Activated CD8-positive, alpha-beta memory T cell treated with anti-CD3 and anti-CD28 coated beads, Interleukin-2, amount 10 ng/mL, durations not matched to agents 7 days and 5 days (primary cell): Measurements from ENCODE around the gene SOWAHA. TPM values are rescaled to one million over a fixed set of nuclear protein-coding genes. Genes with fewer than 3 reads are reported as not detected.
A peak's percentile ranks its signal among the peaks of the same experiment; 100 is the strongest.
"Not testable (repeated sequence)": the region's sequence is repeated elsewhere in the genome, so short reads cannot be mapped to it uniquely, and the experiment has no call there.

Experiments
- ATAC-seq: fragments of 150-1000 bp; cut with Tn5 transposase; one replicate; pipeline ENCODE4 v1.10.0; 2021; ENCODE audit warnings: moderate library complexity
- CTCF ChIA-PET: fragments of 350-600 bp; sonication (Branson Sonifier 250); formaldehyde crosslinking; loops from one replicate; lab custom pipeline; 2021; ENCODE audit warnings: antibody characterized with exemption; lab: Charles Lee
- DNase-seq: peaks from one replicate; pipeline ENCODE4 v3.0.0-alpha.2; 2020
- H3K27ac Mint-ChIP-seq: one replicate; pipeline ENCODE4 v1.8.0; 2021; ENCODE audit warnings: mild to moderate bottlenecking, mixed read lengths
- H3K27me3 Mint-ChIP-seq: one replicate; pipeline ENCODE4 v1.8.0; 2021; ENCODE audit warnings: mixed read lengths
- H3K36me3 Mint-ChIP-seq: one replicate; pipeline ENCODE4 v1.8.0; 2021; ENCODE audit warnings: mild to moderate bottlenecking, mixed read lengths
- H3K4me1 Mint-ChIP-seq: one replicate; pipeline ENCODE4 v1.8.0; 2021; ENCODE audit warnings: mixed read lengths
- H3K4me3 Mint-ChIP-seq: one replicate; pipeline ENCODE4 v1.8.0; 2021; ENCODE audit warnings: mild to moderate bottlenecking, moderate library complexity, mixed read lengths
- H3K9me3 Mint-ChIP-seq: one replicate; pipeline ENCODE4 v1.8.0; 2022; ENCODE audit warnings: low read depth, mixed read lengths
- total RNA-seq, 2 experiments: library from RNA; stranded (reverse); gene quantifications; one replicate each; pipeline ENCODE4 v1.2.3, GENCODE V29; 2021

SOWAHA gene
- total RNA-seq, 2 experiments from 2014 or later = 0.42 TPM; not detected in 1

DNA sequence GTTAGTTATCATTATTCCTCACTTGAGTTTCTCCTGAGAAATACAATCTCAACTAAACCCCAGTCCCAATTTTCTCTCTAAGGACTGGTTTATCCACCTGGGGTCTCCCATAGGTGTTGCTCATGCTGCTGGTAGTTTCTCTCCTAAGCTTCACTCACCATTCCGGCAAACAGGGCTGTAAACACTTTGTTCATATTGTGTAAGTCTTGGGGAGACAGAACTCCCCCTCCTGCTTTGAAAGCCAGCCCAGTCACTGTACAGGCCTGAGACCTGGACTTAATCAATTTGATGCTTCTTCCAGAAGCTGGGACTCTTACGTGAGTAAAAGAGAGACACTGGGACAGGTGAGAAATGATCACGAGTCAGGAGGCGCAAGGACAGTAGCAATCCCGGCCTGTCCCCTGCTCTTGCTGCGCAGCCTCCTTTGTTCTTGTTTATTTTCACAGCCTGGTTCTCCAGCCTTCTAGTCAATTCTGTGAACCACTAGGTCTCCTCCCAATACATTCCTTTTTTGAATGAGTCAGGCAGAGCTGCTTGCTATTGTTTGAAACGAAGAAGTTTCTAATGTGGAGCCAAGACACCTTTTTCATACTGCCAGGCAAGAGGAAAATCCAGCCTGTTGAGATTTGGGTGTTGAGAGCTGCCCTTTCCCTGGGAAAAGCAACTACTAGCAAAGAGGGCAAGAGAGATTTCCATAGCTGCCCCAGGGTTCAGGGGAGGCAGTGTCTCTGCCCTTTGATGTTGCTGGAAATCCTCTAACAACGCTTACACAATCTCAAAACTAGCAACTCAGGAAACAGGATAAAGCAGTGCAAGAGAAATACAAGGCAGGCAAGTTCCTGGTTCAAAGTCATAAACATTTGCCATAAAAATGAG is 26.6 kb downstream of the SOWAHA start:
- no peak overlapping the region for H3K27ac Mint-ChIP-seq
- no peak for DNase-seq
- no peaks in the 10 kb centered on the region for H3K36me3 Mint-ChIP-seq
- no peak overlapping the region for H3K4me3 Mint-ChIP-seq
- peaks cover 4% of the 10 kb centered on the region for H3K4me1 Mint-ChIP-seq
- no peaks in the 10 kb centered on the region for H3K9me3 Mint-ChIP-seq
- ATAC-seq = no peak
- H3K27me3 Mint-ChIP-seq = no peaks in the 10 kb centered on the region
- CTCF ChIA-PET = interaction anchor here (0.9 to 1.3 kb wide), 2 partner anchors 8 to 338 kb away, joined by 3 read pairs; no protein-coding TSS in a partner anchor

DNA sequence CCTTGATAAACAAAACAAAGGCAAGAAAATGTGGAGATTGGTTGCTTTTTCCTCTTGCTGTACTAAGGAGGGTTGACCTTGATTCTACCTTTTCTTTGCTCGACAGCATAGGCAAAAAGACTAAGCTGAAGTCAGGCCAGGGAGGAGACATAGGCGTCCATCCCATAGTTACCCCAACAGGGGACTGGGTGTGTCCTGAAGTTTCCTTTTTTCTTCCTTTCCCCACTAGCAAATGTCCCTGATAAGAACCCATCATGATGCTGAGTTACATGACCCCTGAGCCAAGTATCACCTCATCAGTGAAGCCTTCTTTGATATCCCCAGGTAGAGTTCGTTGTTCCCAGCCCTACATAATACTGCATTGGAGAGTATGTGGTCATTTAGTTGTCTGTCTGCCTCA is 27.2 kb downstream of the SOWAHA start:
- H3K9me3 Mint-ChIP-seq = no peaks in the 10 kb centered on the region
- CTCF ChIA-PET = interaction anchor here (0.9 to 1.8 kb wide), 3 partner anchors 9 to 339 kb away, joined by 3 to 5 read pairs (median 3); partner anchors contain the start of gene SHROOM1
- DNase-seq = no peak
- no peak for ATAC-seq
- no peak overlapping the region for H3K27ac Mint-ChIP-seq
- H3K4me1 Mint-ChIP-seq = peaks cover 4% of the 10 kb centered on the region
- H3K36me3 Mint-ChIP-seq = no peaks in the 10 kb centered on the region
- no peak overlapping the region for H3K4me3 Mint-ChIP-seq
- no peaks in the 10 kb centered on the region for H3K27me3 Mint-ChIP-seq

DNA sequence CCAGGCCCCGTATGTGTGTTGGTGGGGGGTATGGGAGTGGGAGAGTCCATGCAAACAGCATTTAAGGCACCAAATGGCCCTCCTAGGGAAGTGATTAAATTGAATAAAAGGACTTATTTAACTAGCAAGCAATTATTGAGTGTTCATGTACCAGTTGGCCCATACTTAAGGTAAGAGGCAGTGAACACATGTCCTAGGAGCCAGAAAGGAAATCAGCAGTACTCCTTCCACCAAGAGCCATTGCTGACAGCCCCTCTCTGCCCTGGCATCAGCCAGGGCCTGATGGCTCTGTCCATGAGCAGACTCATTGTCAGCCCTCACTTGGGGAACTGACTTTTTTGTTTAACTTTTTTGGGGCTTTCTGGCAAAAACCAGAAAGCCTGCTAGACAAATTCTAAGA is 27.8 kb downstream of the SOWAHA start:
- DNase-seq = no peak
- H3K4me1 Mint-ChIP-seq = peaks cover 4% of the 10 kb centered on the region
- H3K4me3 Mint-ChIP-seq = no peak overlapping the region
- CTCF ChIA-PET = interaction anchor here (0.7 to 1.8 kb wide), 4 partner anchors 9 to 458 kb away, joined by 3 to 5 read pairs (median 4); partner anchors contain the start of gene SHROOM1
- no peaks in the 10 kb centered on the region for H3K36me3 Mint-ChIP-seq
- no peaks in the 10 kb centered on the region for H3K9me3 Mint-ChIP-seq
- no peak overlapping the region for H3K27ac Mint-ChIP-seq
- ATAC-seq = no peak
- H3K27me3 Mint-ChIP-seq = no peaks in the 10 kb centered on the region

DNA sequence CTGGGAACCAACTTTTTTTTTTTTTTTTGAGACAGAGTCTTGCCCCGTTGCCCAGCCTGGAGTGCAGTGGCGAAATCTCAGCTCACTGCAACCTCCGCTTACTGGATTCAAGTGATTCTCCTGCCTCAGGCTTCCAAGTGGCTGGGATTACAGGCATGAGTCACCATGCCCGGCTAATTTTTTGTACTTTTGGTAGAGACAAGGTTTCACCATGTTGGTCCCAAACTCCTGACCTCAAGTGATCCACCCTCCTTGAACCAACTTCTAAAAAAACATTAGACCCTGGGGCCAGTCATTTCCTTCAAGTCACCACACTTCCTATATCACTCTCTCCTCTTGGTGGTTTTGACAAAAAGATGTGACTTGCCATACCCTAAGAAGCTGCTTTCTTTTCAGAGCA is 28.2 kb downstream of the SOWAHA start:
- no peak overlapping the region for H3K27ac Mint-ChIP-seq
- H3K4me1 Mint-ChIP-seq = peaks cover 4% of the 10 kb centered on the region
- no peaks in the 10 kb centered on the region for H3K36me3 Mint-ChIP-seq
- CTCF ChIA-PET = interaction anchor here (0.7 to 1.8 kb wide), 4 partner anchors 12 to 458 kb away, joined by 3 to 5 read pairs (median 4); partner anchors contain the start of gene SHROOM1
- no peaks in the 10 kb centered on the region for H3K27me3 Mint-ChIP-seq
- DNase-seq (no peak), ATAC-seq (peak; percentile 36)
- no peak overlapping the region for H3K4me3 Mint-ChIP-seq
- H3K9me3 Mint-ChIP-seq = no peaks in the 10 kb centered on the region

DNA sequence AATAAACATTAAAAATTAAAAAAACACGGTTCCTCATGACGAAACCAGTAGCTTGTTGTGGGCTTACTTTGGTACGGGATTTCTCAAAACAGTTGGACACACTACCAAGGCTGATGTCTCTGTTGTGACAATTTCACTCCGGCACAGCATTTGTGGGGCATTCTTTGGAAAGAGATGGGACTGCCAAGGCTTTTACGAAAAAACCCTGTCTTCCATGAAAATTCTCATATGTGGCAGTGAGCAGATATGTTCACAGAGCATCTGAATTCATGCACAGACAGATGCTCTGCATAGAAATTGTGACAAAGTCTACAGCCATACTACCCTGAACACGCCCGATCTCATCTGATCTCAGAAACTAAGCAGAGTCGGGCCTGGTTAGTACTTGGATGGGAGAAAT is 35.2 kb downstream of the SOWAHA start:
- Mint-ChIP-seq H3K27me3 (peaks cover 3% of the 10 kb centered on the region), H3K9me3 (no peaks in the 10 kb centered on the region), H3K4me3 (no peak overlapping the region), H3K4me1 (no peaks in the 10 kb centered on the region), H3K36me3 (no peaks in the 10 kb centered on the region), H3K27ac (no peak overlapping the region)
- DNase-seq = no peak
- no peak for ATAC-seq
- CTCF ChIA-PET = interaction anchor here (1.3 kb wide), 1 partner anchor 17 kb away, joined by 3 read pairs; no protein-coding TSS in a partner anchor

DNA sequence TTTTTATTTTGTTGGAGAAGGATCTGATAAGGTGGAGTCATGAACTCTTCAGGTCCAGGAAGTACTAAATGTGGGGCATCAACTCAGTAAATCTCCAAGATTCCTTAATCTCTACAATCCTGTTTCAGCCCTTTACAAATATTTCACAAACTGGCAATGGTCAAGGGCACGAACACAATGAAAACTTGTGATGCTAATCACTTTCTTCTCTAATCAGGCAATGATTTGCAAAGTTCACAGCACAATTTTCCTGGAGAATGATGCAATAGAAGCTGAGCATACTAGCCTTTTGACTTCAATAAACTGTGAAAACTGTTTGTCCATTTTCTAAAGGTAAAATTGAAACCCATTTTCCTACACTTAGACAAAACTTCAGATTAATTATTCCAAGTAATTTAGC is 36.2 kb downstream of the SOWAHA start:
- peaks cover 3% of the 10 kb centered on the region for H3K27me3 Mint-ChIP-seq
- H3K4me3 Mint-ChIP-seq = no peak overlapping the region
- H3K27ac Mint-ChIP-seq = no peak overlapping the region
- H3K9me3 Mint-ChIP-seq = no peaks in the 10 kb centered on the region
- ATAC-seq (no peak), DNase-seq (no peak)
- CTCF ChIA-PET = interaction anchor here (1.3 kb wide), 1 partner anchor 18 kb away, joined by 3 read pairs; no protein-coding TSS in a partner anchor
- peaks cover 1% of the 10 kb centered on the region for H3K4me1 Mint-ChIP-seq
- H3K36me3 Mint-ChIP-seq = no peaks in the 10 kb centered on the region

DNA sequence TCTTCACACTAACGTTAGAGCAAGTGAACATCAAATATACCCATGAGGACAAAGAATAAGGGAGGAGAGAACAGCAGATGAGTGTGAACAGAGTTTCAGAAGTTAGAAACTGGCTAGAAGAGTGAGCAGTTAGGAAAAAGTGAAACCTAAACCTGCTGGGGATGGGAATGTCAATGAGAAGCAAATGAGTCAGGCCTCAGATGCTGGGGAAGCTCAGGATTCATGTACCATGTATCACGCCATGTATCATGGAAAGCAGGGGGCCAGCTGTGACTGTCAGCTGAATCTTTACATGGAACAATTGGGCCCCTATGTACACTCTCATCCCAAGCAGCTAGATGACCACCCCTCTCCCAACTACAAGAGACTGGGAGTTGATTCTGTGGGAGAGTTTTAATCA is 37.0 kb downstream of the SOWAHA start:
- H3K9me3 Mint-ChIP-seq = no peaks in the 10 kb centered on the region
- ATAC-seq = no peak
- DNase-seq = no peak
- CTCF ChIA-PET = no interaction called here
- no peak overlapping the region for H3K27ac Mint-ChIP-seq
- peaks cover 1% of the 10 kb centered on the region for H3K4me1 Mint-ChIP-seq
- no peak overlapping the region for H3K4me3 Mint-ChIP-seq
- H3K36me3 Mint-ChIP-seq = no peaks in the 10 kb centered on the region
- H3K27me3 Mint-ChIP-seq = peaks cover 3% of the 10 kb centered on the region

DNA sequence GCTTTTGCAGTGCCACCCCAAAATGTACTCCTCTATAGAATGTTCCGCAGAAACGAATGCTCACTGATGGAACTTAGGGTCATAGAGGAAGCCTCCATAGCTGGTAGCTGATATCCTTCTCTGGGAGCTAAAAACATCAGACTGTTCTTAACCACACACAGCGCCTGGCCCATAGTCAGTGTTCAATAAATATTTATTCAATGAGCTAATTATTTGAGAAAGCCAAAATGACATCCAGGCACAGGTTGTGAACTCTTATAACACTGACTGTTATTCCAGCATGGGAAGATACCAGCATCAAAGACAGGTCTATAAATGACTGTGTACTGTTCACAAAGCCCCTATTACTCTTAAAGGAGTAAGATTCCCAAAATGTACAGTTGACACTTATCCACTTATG is 40.2 kb downstream of the SOWAHA start:
- H3K4me3 Mint-ChIP-seq = no peak overlapping the region

DNA sequence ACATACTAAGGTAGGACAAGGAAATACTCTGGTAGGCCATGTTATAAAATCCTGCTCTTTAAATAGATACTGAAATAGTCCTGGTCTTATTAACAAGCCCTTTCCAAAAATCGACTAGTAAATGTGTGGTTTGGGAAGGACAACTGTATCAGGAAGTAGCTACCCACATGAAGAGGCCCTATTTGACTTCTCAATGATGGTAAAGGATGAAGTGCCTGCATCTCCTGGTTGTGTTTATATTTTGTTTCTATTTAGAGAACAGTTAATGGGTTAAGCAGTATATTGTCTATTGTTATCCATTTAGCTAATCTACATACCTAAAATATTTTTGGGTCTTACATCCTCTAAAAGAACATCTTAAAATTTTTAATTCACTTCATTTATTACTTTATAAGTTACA is 40.7 kb downstream of the SOWAHA start:
- ATAC-seq (no peak), DNase-seq (no peak)
- Mint-ChIP-seq H3K4me1 (peaks cover 1% of the 10 kb centered on the region), H3K9me3 (no peaks in the 10 kb centered on the region), H3K27me3 (peaks cover 6% of the 10 kb centered on the region), H3K4me3 (no peak overlapping the region), H3K36me3 (no peaks in the 10 kb centered on the region), H3K27ac (no peak overlapping the region)
- CTCF ChIA-PET = interaction anchor here (0.9 to 1.3 kb wide), 3 partner anchors 13 to 198 kb away, joined by 3 to 4 read pairs (median 3); partner anchors contain the start of genes GDF9, HSPA4 and UQCRQ

More for the DNA sequence above, 40.2 kb downstream of the SOWAHA start:
- Mint-ChIP-seq H3K27ac (no peak overlapping the region), H3K27me3 (peaks cover 6% of the 10 kb centered on the region), H3K9me3 (no peaks in the 10 kb centered on the region), H3K4me1 (peaks cover 1% of the 10 kb centered on the region), H3K36me3 (no peaks in the 10 kb centered on the region)
- ATAC-seq (no peak), DNase-seq (no peak)
- CTCF ChIA-PET = no interaction called here

DNA sequence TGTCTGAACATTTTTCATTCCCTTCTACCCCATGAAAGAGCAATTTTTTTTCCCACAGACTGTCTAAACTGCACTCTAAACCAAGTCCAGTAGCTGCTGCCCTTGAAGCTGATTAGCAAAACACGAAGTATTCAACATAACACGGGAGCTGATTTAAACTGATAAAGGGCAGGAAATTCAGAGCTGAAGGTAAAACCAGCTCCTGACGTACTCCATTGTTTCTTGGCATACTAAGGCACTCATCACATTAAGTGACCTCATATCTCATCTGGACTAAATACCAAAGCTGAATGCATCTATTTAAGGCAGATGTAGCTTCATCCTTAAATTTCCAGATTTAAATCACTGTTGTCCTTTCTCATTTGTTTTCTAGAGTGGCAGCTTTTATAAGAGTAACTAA is 41.2 kb downstream of the SOWAHA start:
- no peaks in the 10 kb centered on the region for H3K36me3 Mint-ChIP-seq
- H3K4me3 Mint-ChIP-seq = no peak overlapping the region
- peaks cover 1% of the 10 kb centered on the region for H3K4me1 Mint-ChIP-seq
- peak; percentile 3 for DNase-seq
- peaks cover 6% of the 10 kb centered on the region for H3K27me3 Mint-ChIP-seq
- no peak overlapping the region for H3K27ac Mint-ChIP-seq
- no peaks in the 10 kb centered on the region for H3K9me3 Mint-ChIP-seq
- no peak for ATAC-seq
- CTCF ChIA-PET = interaction anchor here (0.9 to 1.3 kb wide), 3 partner anchors 12 to 198 kb away, joined by 3 to 4 read pairs (median 3); partner anchors contain the start of genes GDF9, HSPA4 and UQCRQ

DNA sequence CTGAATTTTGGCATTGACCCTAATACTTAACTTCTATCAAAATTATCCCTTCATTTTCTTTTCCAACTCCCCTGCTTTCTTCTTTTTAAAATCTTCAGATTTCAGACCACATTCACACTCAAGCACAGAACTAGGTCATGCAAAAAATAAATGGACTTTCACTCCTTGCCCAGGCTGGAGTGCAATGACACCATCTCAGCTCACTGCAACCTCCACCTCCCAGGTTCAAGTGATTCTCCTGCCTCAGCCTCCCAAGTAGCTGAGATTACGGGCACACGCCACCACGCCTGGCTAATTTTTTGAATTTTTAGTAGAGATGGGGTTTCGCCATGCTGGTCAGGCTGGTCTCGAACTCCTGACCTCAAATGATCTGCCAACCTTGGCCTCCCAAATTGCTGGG is 41.9 kb downstream of the SOWAHA start:
- CTCF ChIA-PET = interaction anchor here (0.9 to 1.3 kb wide), 3 partner anchors 13 to 197 kb away, joined by 3 to 4 read pairs (median 3); partner anchors contain the start of gene HSPA4
- H3K4me3 Mint-ChIP-seq, H3K27ac Mint-ChIP-seq, ATAC-seq, H3K4me1 Mint-ChIP-seq, H3K36me3 Mint-ChIP-seq, H3K27me3 Mint-ChIP-seq, H3K9me3 Mint-ChIP-seq: not testable (repeated sequence)
- DNase-seq = peak; percentile 1

DNA sequence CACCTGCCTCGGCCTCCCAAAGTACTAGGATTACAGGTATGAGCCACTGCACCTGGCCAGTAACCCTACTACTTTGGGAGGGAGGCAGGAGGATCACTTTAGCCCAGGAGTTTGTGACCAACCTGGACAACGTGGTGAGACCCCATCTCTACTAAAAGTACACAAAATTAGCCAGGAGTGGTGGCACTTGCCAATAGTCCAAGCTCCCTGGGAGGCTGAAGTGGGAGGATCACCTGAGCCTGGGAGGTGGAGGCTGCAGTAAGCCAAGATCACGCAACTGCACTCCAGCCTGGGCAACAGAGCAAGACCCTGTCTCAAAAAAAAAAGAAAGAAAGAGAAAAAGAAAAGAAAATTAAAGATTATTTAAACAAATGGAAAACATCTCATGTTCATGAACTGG is 42.9 kb downstream of the SOWAHA start:
- no peaks in the 10 kb centered on the region for H3K36me3 Mint-ChIP-seq
- H3K9me3 Mint-ChIP-seq = no peaks in the 10 kb centered on the region
- peaks cover 12% of the 10 kb centered on the region for H3K27me3 Mint-ChIP-seq
- H3K4me1 Mint-ChIP-seq = peaks cover 3% of the 10 kb centered on the region
- peak; percentile 0 for DNase-seq
- ATAC-seq = no peak
- CTCF ChIA-PET = interaction anchor here (0.9 to 1.2 kb wide), 2 partner anchors 14 to 27 kb away, joined by 4 to 5 read pairs; no protein-coding TSS in a partner anchor
- H3K27ac Mint-ChIP-seq = no peak overlapping the region
- no peak overlapping the region for H3K4me3 Mint-ChIP-seq

DNA sequence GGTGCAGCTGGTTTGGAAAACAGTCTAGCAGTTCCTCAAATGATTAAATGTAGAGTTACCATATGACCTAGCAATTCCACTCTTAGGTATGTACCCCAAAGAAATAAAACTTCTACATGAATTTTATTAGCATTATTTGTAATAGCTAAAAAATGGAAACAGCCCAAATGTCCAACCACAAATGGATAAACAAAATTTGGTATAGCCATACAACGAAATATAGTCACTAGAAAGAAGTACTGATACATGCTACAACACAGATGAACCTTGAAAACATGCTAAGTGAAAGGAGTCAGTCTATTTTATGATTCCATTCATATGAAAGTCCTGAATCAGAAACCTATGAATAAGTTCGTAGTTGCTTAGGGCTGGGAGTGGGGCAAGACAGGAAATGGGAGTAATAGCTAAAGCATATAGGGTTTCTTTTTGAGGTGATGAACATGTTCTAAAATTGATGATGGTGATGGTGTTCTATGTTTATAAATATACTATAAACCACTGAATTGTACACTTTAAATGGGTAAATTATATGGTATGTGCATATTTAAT is 46.9 kb downstream of the SOWAHA start:
- Mint-ChIP-seq H3K4me1 (peaks cover 2% of the 10 kb centered on the region), H3K27ac (no peak overlapping the region), H3K36me3 (no peaks in the 10 kb centered on the region), H3K27me3 (peaks cover 12% of the 10 kb centered on the region), H3K9me3 (no peaks in the 10 kb centered on the region), H3K4me3 (no peak overlapping the region)
- CTCF ChIA-PET = interaction anchor here (0.7 to 1.8 kb wide), 3 partner anchors 26 to 334 kb away, joined by 3 to 5 read pairs (median 5); partner anchors contain the start of gene SHROOM1
- ATAC-seq = no peak
- DNase-seq = no peak
